Neural progenitor cell (in vitro differentiated cells): ENCODE results near the gene BUB1B.

ENCODE experiments used
- EZH2 ChIP-seq: fragments of 200-600 bp; sonication (generic); IDR thresholded peaks from 2 replicates; pipeline ENCODE4 v1.6.1; 2017; ENCODE audit warnings: antibody characterized with exemption, mild to moderate bottlenecking, moderate library complexity
- TF ChIP-seq, protein P1 (sequence below): fragments of 200-600 bp; sonication (generic); IDR thresholded peaks from 2 replicates; pipeline ENCODE4 v1.5.1; 2017; ENCODE audit warnings: antibody characterized with exemption, mild to moderate bottlenecking

GRCh38 chr15:40234783-40235182 is 73.9 kb downstream of the BUB1B start:
- TF ChIP-seq, protein P1, sequence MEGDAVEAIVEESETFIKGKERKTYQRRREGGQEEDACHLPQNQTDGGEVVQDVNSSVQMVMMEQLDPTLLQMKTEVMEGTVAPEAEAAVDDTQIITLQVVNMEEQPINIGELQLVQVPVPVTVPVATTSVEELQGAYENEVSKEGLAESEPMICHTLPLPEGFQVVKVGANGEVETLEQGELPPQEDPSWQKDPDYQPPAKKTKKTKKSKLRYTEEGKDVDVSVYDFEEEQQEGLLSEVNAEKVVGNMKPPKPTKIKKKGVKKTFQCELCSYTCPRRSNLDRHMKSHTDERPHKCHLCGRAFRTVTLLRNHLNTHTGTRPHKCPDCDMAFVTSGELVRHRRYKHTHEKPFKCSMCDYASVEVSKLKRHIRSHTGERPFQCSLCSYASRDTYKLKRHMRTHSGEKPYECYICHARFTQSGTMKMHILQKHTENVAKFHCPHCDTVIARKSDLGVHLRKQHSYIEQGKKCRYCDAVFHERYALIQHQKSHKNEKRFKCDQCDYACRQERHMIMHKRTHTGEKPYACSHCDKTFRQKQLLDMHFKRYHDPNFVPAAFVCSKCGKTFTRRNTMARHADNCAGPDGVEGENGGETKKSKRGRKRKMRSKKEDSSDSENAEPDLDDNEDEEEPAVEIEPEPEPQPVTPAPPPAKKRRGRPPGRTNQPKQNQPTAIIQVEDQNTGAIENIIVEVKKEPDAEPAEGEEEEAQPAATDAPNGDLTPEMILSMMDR = no peak
- TF ChIP-seq EZH2 = no peak
